Measurements from ENCODE around the gene MIA2. TPM values are rescaled to one million over a fixed set of nuclear protein-coding genes. Genes with fewer than 3 reads are reported as not detected.
A peak's percentile ranks its signal among the peaks of the same experiment; 100 is the strongest.

The MIA2 gene
- total and polyA plus RNA-seq, 2 donors from 2014 or later: 63.2 to 65.6 TPM

DNA sequence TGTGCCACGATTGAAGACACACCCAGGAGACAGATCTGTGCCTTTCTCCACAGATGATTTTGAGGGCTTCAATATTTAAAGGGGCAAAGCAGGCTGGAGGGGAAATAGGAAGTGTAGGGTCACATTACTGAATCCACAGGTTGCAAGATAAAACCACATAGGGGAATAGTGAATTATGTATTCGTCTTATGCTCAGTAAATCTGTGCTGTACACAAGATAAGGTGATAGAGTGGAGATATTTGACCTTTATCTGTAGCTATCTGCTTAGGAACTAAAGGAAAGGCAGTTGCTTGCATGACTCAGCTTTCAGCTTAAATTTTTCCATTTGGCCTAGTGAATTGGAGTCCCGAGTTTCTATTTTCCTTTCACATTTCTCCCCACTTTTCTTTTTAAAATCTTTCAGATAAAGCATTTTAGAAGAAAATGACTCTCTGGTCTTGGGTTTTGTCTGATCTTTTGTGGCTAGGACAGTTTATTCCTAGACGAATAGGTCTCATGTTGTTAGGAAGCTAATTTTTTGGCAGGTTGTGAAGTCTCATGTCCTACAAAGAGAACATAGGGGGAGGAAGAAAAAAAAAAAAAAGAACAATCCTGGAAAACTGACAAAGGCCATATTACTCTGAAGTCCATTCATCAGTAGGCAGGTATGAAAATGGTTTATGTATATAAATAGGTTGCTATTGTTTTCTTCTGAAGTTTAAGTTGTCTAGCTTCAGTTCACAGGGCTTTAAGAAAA lies 143.1 kb downstream of the MIA2 start:
- intact Hi-C loops (cut with DNase I): no loop called here
- DNase-seq: no peak
- Histone ChIP-seq H3K9me3 (ENCODE audit: control insufficient read depth in 2 of 3, insufficient read depth in 1 of 3, low read length in 3 of 3) (no peaks in the 10 kb centered on the region), H3K36me3 (ENCODE audit: control insufficient read depth in 2 of 3, insufficient read depth in 3 of 3, low read length in 3 of 3) (no peaks in the 10 kb centered on the region), H3K27me3 (ENCODE audit: control insufficient read depth, insufficient read depth, low read length) (no peaks in the 10 kb centered on the region), H3K4me3 (ENCODE audit: low read length in 3 of 3) (peak overlapping the region in 1 of 3 donors; percentile 5), H3K9ac (ENCODE audit: low read length in 3 of 3) (no peak overlapping the region), H3K4me1 (ENCODE audit: control insufficient read depth in 2 of 3, insufficient read depth in 2 of 3, low read depth in 1 of 3, low read length in 3 of 3) (no peaks in the 10 kb centered on the region), H3K27ac (ENCODE audit: low read depth in 2 of 2, low read length in 2 of 2) (peak overlapping the region; percentile 3 to 11)
- TF ChIP-seq CTCF (IDR thresholded peaks at IDR 0.05; ENCODE audit: borderline replicate concordance, extremely low read depth, insufficient read depth): no peak
- no peak for FAIRE-seq

DNA sequence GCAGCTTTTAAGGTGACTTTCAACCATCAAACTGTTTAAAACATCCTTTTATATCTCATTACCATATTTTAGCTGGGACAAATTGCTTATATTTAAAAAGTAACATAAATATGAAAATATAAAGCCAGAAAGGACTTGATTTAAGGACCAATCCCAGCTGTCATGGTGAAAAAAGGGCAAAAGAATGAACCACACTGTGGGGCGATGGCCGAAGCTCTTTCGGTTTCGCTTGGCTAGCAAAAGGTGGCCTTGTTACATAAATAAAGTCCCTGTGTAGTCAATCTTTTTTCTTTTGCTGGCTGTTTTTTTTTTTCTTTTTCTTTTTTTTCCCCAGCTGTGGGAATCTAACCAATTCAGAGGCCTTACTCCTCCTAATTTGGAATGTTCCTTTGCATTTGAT lies 147.7 kb downstream of the MIA2 start:
- peak overlapping the region in 1 of 2 donors; percentile 13 for H3K27ac ChIP-seq (ENCODE audit: low read depth in 2 of 2, low read length in 2 of 2)
- no peak for TF ChIP-seq CTCF (IDR thresholded peaks at IDR 0.05; ENCODE audit: borderline replicate concordance, extremely low read depth, insufficient read depth)
- intact Hi-C loops (cut with DNase I): no loop called here

GRCh38 chr14:39382463-39382862 lies 148.7 kb downstream of the MIA2 start:
- intact Hi-C loops (cut with DNase I): no loop called here
- H3K4me3 ChIP-seq (ENCODE audit: low read length in 3 of 3): no peak overlapping the region
- DNase-seq: no peak

More for the DNA sequence above, 147.7 kb downstream of the MIA2 start:
- DNase-seq: peak in 3 of 5 donors; percentile 23 to 65 (median 61)
- no peak for FAIRE-seq
- Histone ChIP-seq H3K9ac (ENCODE audit: low read length in 3 of 3) (no peak overlapping the region), H3K4me3 (ENCODE audit: low read length in 3 of 3) (no peak overlapping the region), H3K4me1 (ENCODE audit: control insufficient read depth in 2 of 3, insufficient read depth in 2 of 3, low read depth in 1 of 3, low read length in 3 of 3) (no peaks in the 10 kb centered on the region), H3K9me3 (ENCODE audit: control insufficient read depth in 2 of 3, insufficient read depth in 1 of 3, low read length in 3 of 3) (no peaks in the 10 kb centered on the region), H3K36me3 (ENCODE audit: control insufficient read depth in 2 of 3, insufficient read depth in 3 of 3, low read length in 3 of 3) (no peaks in the 10 kb centered on the region), H3K27me3 (ENCODE audit: control insufficient read depth, insufficient read depth, low read length) (no peaks in the 10 kb centered on the region)

More at GRCh38 chr14:39382463-39382862, 148.7 kb downstream of the MIA2 start:
- no peak for TF ChIP-seq CTCF (IDR thresholded peaks at IDR 0.05; ENCODE audit: borderline replicate concordance, extremely low read depth, insufficient read depth)
- Histone ChIP-seq H3K36me3 (ENCODE audit: control insufficient read depth in 2 of 3, insufficient read depth in 3 of 3, low read length in 3 of 3) (no peaks in the 10 kb centered on the region), H3K9me3 (ENCODE audit: control insufficient read depth in 2 of 3, insufficient read depth in 1 of 3, low read length in 3 of 3) (no peaks in the 10 kb centered on the region), H3K4me1 (ENCODE audit: control insufficient read depth in 2 of 3, insufficient read depth in 2 of 3, low read depth in 1 of 3, low read length in 3 of 3) (no peaks in the 10 kb centered on the region), H3K27me3 (ENCODE audit: control insufficient read depth, insufficient read depth, low read length) (no peaks in the 10 kb centered on the region), H3K9ac (ENCODE audit: low read length in 3 of 3) (no peak overlapping the region), H3K27ac (ENCODE audit: low read depth in 2 of 2, low read length in 2 of 2) (no peak overlapping the region)
- no peak for FAIRE-seq

Data from kidney (tissue), 14 donors.